ENCODE measurements around the gene OR2F2. TPM values are rescaled to one million over a fixed set of nuclear protein-coding genes. Genes with fewer than 3 reads are reported as not detected.

OR2F2 gene
- not detected for total RNA-seq

- peaks cover 8% of the 10 kb centered on the region for H3K9me3 Mint-ChIP-seq
- H3K27me3 Mint-ChIP-seq = peaks cover 14 to 41% of the 10 kb centered on the region in 2 donors
These were observed at the start of gene OR2F2 for GRCh38 chr7:143934526-143935325. Gene OR2F2, plus strand, starts transcription at chr7:143935233. Its CDS starts 0 bp downstream, at chr7:143935233.

DNA sequence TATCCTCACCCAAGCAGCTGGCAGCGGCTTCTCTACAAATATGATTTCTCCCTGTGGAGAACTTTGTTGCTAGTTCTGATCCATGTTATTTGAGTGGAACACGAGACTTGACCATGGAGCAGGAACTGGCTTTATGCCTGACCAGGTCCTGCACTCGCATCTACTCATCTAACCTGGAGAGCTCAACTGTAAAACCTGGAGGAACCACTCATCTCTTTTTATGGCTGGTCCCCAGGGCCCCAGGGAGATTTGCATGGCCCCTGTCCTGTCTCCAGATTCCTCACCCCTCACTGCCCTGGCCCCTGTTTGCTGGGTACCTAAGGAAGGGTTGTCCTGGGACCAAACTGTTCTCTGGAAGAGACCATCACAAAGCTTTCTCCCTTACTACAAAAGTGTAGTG lies 49.1 kb upstream of the OR2F2 start:
- H3K9me3 Mint-ChIP-seq = no peaks in the 10 kb centered on the region
- peaks cover 21% of the 10 kb centered on the region for H3K36me3 Mint-ChIP-seq
- H3K27ac Mint-ChIP-seq = no peak overlapping the region
- no peak overlapping the region for H3K4me3 Mint-ChIP-seq
- H3K27me3 Mint-ChIP-seq = peaks cover 21 to 40% of the 10 kb centered on the region in 2 donors
- H3K4me1 Mint-ChIP-seq (ENCODE audit: low read depth in 2 of 2) = peaks cover 5 to 14% of the 10 kb centered on the region in 2 donors
- DNase-seq (ENCODE audit: low spot score) = no peak
- no peak for ATAC-seq

More at GRCh38 chr7:143934526-143935325, at the start of gene OR2F2:
- no peak for ATAC-seq
- Mint-ChIP-seq H3K4me3 (no peak within 1 kb of the TSS), H3K36me3 (peaks cover 6% of the 10 kb centered on the region), H3K4me1 (ENCODE audit: low read depth in 2 of 2) (no peaks in the 10 kb centered on the region), H3K27ac (no peak within 1 kb of the TSS)
- no peak for DNase-seq (ENCODE audit: low spot score)

GRCh38 chr7:143886826-143887477 lies 48.1 kb upstream of the OR2F2 start:
- peaks cover 10 to 17% of the 10 kb centered on the region in 2 donors for H3K4me1 Mint-ChIP-seq (ENCODE audit: low read depth in 2 of 2)
- H3K27me3 Mint-ChIP-seq = peaks cover 18 to 36% of the 10 kb centered on the region in 2 donors
- peaks cover 21% of the 10 kb centered on the region for H3K36me3 Mint-ChIP-seq
- DNase-seq (ENCODE audit: low spot score) (no peak), ATAC-seq (no peak)
- no peak overlapping the region for H3K27ac Mint-ChIP-seq
- no peaks in the 10 kb centered on the region for H3K9me3 Mint-ChIP-seq
- H3K4me3 Mint-ChIP-seq = no peak overlapping the region

- peaks cover 5 to 7% of the 10 kb centered on the region in 2 donors for H3K4me1 Mint-ChIP-seq (ENCODE audit: low read depth in 2 of 2)
- H3K27me3 Mint-ChIP-seq = peaks cover 7 to 15% of the 10 kb centered on the region in 2 donors
- peaks cover 20% of the 10 kb centered on the region for H3K36me3 Mint-ChIP-seq
- DNase-seq (ENCODE audit: low spot score) (no peak), ATAC-seq (no peak)
- H3K27ac Mint-ChIP-seq = no peak overlapping the region
- no peak overlapping the region for H3K4me3 Mint-ChIP-seq
- no peaks in the 10 kb centered on the region for H3K9me3 Mint-ChIP-seq
These were observed 46.0 kb upstream of the OR2F2 start for GRCh38 chr7:143889068-143889467.

GRCh38 chr7:143890558-143890957 lies 44.5 kb upstream of the OR2F2 start:
- no peaks in the 10 kb centered on the region for H3K9me3 Mint-ChIP-seq
- H3K36me3 Mint-ChIP-seq = peaks cover 17% of the 10 kb centered on the region
- no peak overlapping the region for H3K4me3 Mint-ChIP-seq
- peaks cover 3 to 8% of the 10 kb centered on the region in 2 donors for H3K27me3 Mint-ChIP-seq
- ATAC-seq (no peak), DNase-seq (ENCODE audit: low spot score) (no peak)
- no peak overlapping the region for H3K27ac Mint-ChIP-seq
- H3K4me1 Mint-ChIP-seq (ENCODE audit: low read depth in 2 of 2) = peaks cover 5 to 6% of the 10 kb centered on the region in 2 donors

DNA sequence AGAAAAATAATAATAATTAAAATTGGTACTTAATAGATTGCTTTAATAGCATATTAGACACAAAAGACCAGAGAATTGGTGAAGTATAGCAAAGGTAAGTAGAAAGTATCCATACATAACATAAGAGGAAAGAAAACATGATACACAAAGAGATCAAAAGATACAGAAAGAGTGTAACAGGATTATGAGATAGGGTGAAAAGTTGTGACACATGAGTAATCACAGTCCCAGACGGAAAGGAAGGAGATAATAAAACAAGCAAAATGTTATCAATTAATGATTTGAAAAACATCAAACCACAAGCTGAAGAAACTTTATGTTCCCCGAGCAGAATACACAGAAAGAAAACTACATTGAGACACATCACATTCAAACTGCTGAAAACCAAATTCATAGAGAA lies 43.6 kb upstream of the OR2F2 start:
- Mint-ChIP-seq H3K9me3 (no peaks in the 10 kb centered on the region), H3K4me1 (ENCODE audit: low read depth in 2 of 2) (peaks cover 5 to 6% of the 10 kb centered on the region in 2 donors), H3K4me3 (no peak overlapping the region), H3K36me3 (peaks cover 17% of the 10 kb centered on the region), H3K27ac (no peak overlapping the region), H3K27me3 (peaks cover 3 to 8% of the 10 kb centered on the region in 2 donors)
- DNase-seq (ENCODE audit: low spot score) = no peak
- no peak for ATAC-seq

GRCh38 chr7:143892527-143893300 lies 42.3 kb upstream of the OR2F2 start:
- Mint-ChIP-seq H3K4me1 (ENCODE audit: low read depth in 2 of 2) (peaks cover 5 to 6% of the 10 kb centered on the region in 2 donors), H3K27me3 (no peaks in the 10 kb centered on the region), H3K4me3 (no peak overlapping the region), H3K9me3 (no peaks in the 10 kb centered on the region), H3K27ac (no peak overlapping the region), H3K36me3 (peaks cover 11% of the 10 kb centered on the region)
- no peak for DNase-seq (ENCODE audit: low spot score)
- ATAC-seq = peak; percentile 52 to 74

GRCh38 chr7:143896667-143897066 lies 38.4 kb upstream of the OR2F2 start:
- DNase-seq (ENCODE audit: low spot score) = no peak
- no peaks in the 10 kb centered on the region for H3K27me3 Mint-ChIP-seq
- no peaks in the 10 kb centered on the region for H3K9me3 Mint-ChIP-seq
- peaks cover 13 to 23% of the 10 kb centered on the region in 2 donors for H3K4me1 Mint-ChIP-seq (ENCODE audit: low read depth in 2 of 2)
- H3K27ac Mint-ChIP-seq = no peak overlapping the region
- no peaks in the 10 kb centered on the region for H3K36me3 Mint-ChIP-seq
- ATAC-seq = no peak
- H3K4me3 Mint-ChIP-seq = no peak overlapping the region

GRCh38 chr7:143898810-143899209 lies 36.2 kb upstream of the OR2F2 start:
- H3K27me3 Mint-ChIP-seq = no peaks in the 10 kb centered on the region
- no peak overlapping the region for H3K4me3 Mint-ChIP-seq
- ATAC-seq (no peak), DNase-seq (ENCODE audit: low spot score) (no peak)
- peaks cover 14 to 28% of the 10 kb centered on the region in 2 donors for H3K4me1 Mint-ChIP-seq (ENCODE audit: low read depth in 2 of 2)
- no peaks in the 10 kb centered on the region for H3K9me3 Mint-ChIP-seq
- no peaks in the 10 kb centered on the region for H3K36me3 Mint-ChIP-seq
- no peak overlapping the region for H3K27ac Mint-ChIP-seq

DNA sequence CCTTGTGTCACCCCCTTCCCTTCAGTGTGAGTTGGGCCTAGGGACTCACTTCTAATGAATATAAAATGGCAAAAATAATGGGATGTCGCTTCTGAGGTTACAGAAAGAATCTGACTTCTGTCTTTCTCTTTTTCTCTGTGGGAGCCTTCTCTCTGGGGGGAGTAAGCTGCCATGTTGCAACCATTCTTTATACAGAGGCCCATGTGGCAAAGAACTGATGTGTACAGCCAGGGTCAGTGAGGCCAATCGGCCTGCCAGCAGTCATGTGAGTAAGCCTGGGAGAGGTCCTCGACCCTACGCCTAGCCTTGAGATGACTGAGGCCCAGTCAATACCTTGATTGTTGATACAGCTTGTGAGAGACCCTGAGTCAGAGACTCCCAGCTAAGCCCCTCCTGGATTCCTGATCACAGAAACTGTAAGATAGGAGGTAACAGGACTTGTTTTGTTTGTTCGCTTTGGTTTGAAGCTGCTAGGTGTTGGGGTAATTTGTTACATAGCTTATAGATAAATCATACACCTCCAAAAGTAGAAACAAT lies 34.7 kb upstream of the OR2F2 start:
- peaks cover 14 to 28% of the 10 kb centered on the region in 2 donors for H3K4me1 Mint-ChIP-seq (ENCODE audit: low read depth in 2 of 2)
- H3K27ac Mint-ChIP-seq = peak overlapping the region; percentile 66 to 86
- peaks cover 0 to 1% of the 10 kb centered on the region in 2 donors for H3K27me3 Mint-ChIP-seq
- no peaks in the 10 kb centered on the region for H3K9me3 Mint-ChIP-seq
- no peaks in the 10 kb centered on the region for H3K36me3 Mint-ChIP-seq
- peak overlapping the region; percentile 94 for H3K4me3 Mint-ChIP-seq
- no peak for DNase-seq (ENCODE audit: low spot score)
- ATAC-seq = no peak

DNA sequence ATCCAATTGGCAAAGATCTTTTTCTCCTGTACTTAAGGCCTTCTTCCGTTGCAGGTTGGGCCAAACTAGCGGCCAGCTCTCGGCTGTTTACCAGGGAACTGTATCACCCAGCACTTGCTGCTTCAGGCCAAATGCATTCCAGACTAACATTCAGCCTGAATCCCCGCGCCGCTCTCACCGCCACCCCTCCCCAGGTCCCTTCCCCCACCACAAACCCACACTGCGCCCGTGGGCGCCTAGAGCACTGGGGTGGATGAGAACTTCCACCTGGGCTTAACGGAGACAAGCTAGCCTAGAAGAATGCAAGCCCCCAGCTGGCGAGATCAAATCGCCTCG lies 33.7 kb upstream of the OR2F2 start:
- no peak for DNase-seq (ENCODE audit: low spot score)
- no peaks in the 10 kb centered on the region for H3K36me3 Mint-ChIP-seq
- H3K4me1 Mint-ChIP-seq (ENCODE audit: low read depth in 2 of 2) = peaks cover 14 to 28% of the 10 kb centered on the region in 2 donors
- peak in 1 of 2 donors; percentile 1 for ATAC-seq
- H3K4me3 Mint-ChIP-seq = peak overlapping the region; percentile 94
- H3K27me3 Mint-ChIP-seq = peaks cover 0 to 4% of the 10 kb centered on the region in 2 donors
- H3K27ac Mint-ChIP-seq = peak overlapping the region; percentile 66 to 86
- H3K9me3 Mint-ChIP-seq = no peaks in the 10 kb centered on the region

DNA sequence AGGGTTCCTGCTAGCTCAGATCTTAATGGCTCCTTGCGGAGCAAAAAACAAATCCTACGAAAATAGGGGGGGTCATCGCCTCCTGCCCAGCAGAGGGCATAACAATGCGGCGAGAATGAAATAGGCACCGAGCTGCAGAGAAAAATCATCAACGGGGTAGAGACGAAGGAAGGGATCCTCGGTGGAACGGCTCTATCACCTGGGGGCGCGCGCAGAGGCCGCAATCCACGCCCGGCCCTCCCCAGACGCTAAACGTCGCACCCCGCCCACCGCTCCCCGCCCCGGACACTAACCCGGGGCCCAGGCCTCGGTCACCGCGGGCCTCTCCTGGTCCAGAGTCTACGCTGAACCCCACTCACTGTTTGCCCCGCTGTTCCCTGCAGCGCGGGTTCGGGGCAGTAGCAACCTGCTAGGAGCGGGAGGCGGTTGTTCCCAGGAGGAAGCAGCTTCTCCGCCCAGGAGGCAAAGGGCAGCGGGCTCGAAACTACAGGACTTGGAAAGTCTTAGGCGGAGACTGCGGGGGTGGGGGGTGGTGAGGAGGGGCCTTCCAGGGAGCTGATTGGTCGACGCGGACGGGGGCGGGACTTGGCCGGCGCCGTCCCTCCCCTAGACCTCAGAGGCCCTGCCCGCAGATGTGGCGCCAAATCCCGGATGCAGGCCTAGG lies 33.2 kb upstream of the OR2F2 start, which contains the start of gene TCAF1:
Gene TCAF1, minus strand, starts transcription at position 509 of the 664 bp plus-strand sequence. CDS start 25,568 bp downstream, outside the sequence.
- Mint-ChIP-seq H3K36me3 (no peaks in the 10 kb centered on the region), H3K27ac (peak within 1 kb of the TSS; percentile 66 to 86), H3K4me3 (peak within 1 kb of the TSS; percentile 94), H3K4me1 (ENCODE audit: low read depth in 2 of 2) (peaks cover 14 to 28% of the 10 kb centered on the region in 2 donors), H3K9me3 (no peaks in the 10 kb centered on the region), H3K27me3 (peaks cover 0 to 4% of the 10 kb centered on the region in 2 donors)
- ATAC-seq = peak; percentile 98
- peak; percentile 92 for DNase-seq (ENCODE audit: low spot score)
